SK-N-MC (cell line): ENCODE data around the gene ANKS1B.

Experiments used
- EZH2 ChIP-seq: fragments of 200-600 bp; sonication (generic); IDR thresholded peaks from one replicate; pipeline ENCODE4 v1.6.1; 2017; ENCODE audit warnings: antibody characterized with exemption
- POLR2AphosphoS5 ChIP-seq: IDR thresholded peaks from 2 replicates; pipeline ENCODE4 v1.6.1; 2012; ENCODE audit warnings: mild to moderate bottlenecking, low read depth, low read length, borderline replicate concordance

DNA sequence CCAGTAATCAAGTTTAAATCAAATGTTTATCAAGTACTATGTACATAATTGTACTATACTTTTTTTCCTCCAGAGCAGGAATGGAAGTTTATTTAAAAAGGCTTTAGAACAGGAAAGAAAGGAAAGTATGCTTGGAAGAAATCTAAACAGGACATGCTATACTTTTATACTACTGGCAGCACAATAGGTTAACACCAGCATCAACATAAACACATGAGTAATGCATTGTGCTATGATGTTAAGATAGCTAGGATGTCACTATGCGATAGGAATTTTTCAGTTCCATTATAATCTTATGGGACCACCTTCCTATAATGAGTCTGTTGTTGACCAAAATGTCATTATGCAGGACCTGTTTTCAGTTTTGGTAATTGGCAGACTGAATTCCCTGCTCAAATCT is 41.5 kb upstream of the ANKS1B start:
- no peak for TF ChIP-seq EZH2
- no peak for TF ChIP-seq POLR2AphosphoS5
